Measurements from ENCODE around the gene ZNF91. TPM values are rescaled to one million over a fixed set of nuclear protein-coding genes. Genes with fewer than 3 reads are reported as not detected.

ZNF91 gene
- polyA plus RNA-seq, 1 donor (not counting 4 experiments of a cell fraction or from before 2014, with no cell fraction given) = 14.1 TPM

DNA sequence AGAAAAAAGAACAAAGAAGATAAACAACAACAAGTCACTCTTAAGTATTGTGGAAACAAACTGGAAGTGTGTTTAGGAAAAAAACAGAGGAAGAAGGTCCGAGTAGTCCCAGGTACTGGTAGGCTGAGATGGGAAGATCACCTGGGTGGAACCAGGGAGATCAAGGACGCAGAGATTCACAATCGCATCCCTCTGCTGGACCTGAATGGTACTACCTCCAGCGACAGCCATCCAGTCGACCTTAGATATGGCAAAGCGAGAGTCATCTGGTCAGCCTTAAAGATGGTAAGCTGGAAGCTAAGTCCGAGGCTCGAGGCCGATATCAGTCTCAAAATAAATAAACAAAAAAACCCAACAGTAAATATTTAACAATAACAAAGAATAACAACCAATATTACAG, 44.9 kb upstream of the ZNF91 start:
- no peaks in the 10 kb centered on the region for H3K9me3 ChIP-seq (ENCODE audit: control insufficient read depth, low read depth, low read length)
- no peak overlapping the region for H3K27ac ChIP-seq (ENCODE audit: control insufficient read depth, insufficient read depth, low read length)
- no peak overlapping the region for H2AFZ ChIP-seq (ENCODE audit: control insufficient read depth, low read length)
- H3K79me2 ChIP-seq (ENCODE audit: control insufficient read depth, insufficient read depth, low read length) = no peaks in the 10 kb centered on the region
- H3K4me3 ChIP-seq (ENCODE audit: control insufficient read depth in 2 of 3, extremely low read depth in 1 of 3, insufficient read depth in 2 of 3, low read depth in 1 of 3, low read length in 3 of 3) = no peak overlapping the region
- no peaks in the 10 kb centered on the region for H3K4me1 ChIP-seq (ENCODE audit: control insufficient read depth, extremely low read depth, insufficient read depth, low read length)
- H3K4me2 ChIP-seq (ENCODE audit: control insufficient read depth, extremely low read depth, insufficient read depth, low read depth, low read length) = no peak overlapping the region
- H3K27me3 ChIP-seq (ENCODE audit: control insufficient read depth, extremely low read depth, insufficient read depth, low read length) = no peaks in the 10 kb centered on the region
- DNase-seq (ENCODE audit: low read depth, low spot score) (no peak), FAIRE-seq (no peak)
- no peaks in the 10 kb centered on the region for H3K9me1 ChIP-seq (ENCODE audit: control insufficient read depth, extremely low read depth, insufficient read depth, low read length)
- H4K20me1 ChIP-seq (ENCODE audit: control insufficient read depth, extremely low read depth, insufficient read depth, low read length) = no peaks in the 10 kb centered on the region
- no peaks in the 10 kb centered on the region for H3K36me3 ChIP-seq (ENCODE audit: control insufficient read depth in 2 of 2, extremely low read depth in 1 of 2, insufficient read depth in 2 of 2, low read length in 2 of 2)
- H3K9ac ChIP-seq (ENCODE audit: control insufficient read depth, extremely low read depth, insufficient read depth, low read length) = no peak overlapping the region
- dilution Hi-C loops (cut with MboI; ENCODE audit: extremely low pct_ligation_motif_present, low sequenced_read_pairs) = no loop called here
- TF ChIP-seq CTCF (optimal IDR thresholded peaks at IDR 0.05 in 1 of 3, IDR thresholded peaks at IDR 0.05 in 1 of 3, conservative IDR thresholded peaks at IDR 0.05 in 1 of 3; ENCODE audit: extremely low read depth in 1 of 3, insufficient read depth in 2 of 3, low read length in 3 of 3) (peak in 1 of 3 experiments; percentile 25), EZH2 (IDR thresholded peaks at IDR 0.05; ENCODE audit: low read length) (no peak)

- no peak overlapping the region for H3K27ac ChIP-seq (ENCODE audit: control insufficient read depth, insufficient read depth, low read length)
- H3K9me3 ChIP-seq (ENCODE audit: control insufficient read depth, low read depth, low read length) = no peaks in the 10 kb centered on the region
- no peak for TF ChIP-seq EZH2 (IDR thresholded peaks at IDR 0.05; ENCODE audit: low read length)
- TF ChIP-seq CTCF (optimal IDR thresholded peaks at IDR 0.05 in 1 of 3, IDR thresholded peaks at IDR 0.05 in 1 of 3, conservative IDR thresholded peaks at IDR 0.05 in 1 of 3; ENCODE audit: extremely low read depth in 1 of 3, insufficient read depth in 2 of 3, low read length in 3 of 3) = peak in 2 of 3 experiments; percentile 9 to 34
- no peaks in the 10 kb centered on the region for H3K27me3 ChIP-seq (ENCODE audit: control insufficient read depth, extremely low read depth, insufficient read depth, low read length)
- dilution Hi-C loops (cut with MboI; ENCODE audit: extremely low pct_ligation_motif_present, low sequenced_read_pairs) = no loop called here
- no peaks in the 10 kb centered on the region for H3K4me1 ChIP-seq (ENCODE audit: control insufficient read depth, extremely low read depth, insufficient read depth, low read length)
- no peak overlapping the region for H3K4me2 ChIP-seq (ENCODE audit: control insufficient read depth, extremely low read depth, insufficient read depth, low read depth, low read length)
- FAIRE-seq = no peak
- H4K20me1 ChIP-seq (ENCODE audit: control insufficient read depth, extremely low read depth, insufficient read depth, low read length) = no peaks in the 10 kb centered on the region
- no peak overlapping the region for H2AFZ ChIP-seq (ENCODE audit: control insufficient read depth, low read length)
- no peaks in the 10 kb centered on the region for H3K79me2 ChIP-seq (ENCODE audit: control insufficient read depth, insufficient read depth, low read length)
- no peaks in the 10 kb centered on the region for H3K9me1 ChIP-seq (ENCODE audit: control insufficient read depth, extremely low read depth, insufficient read depth, low read length)
- no peak overlapping the region for H3K4me3 ChIP-seq (ENCODE audit: control insufficient read depth in 2 of 3, extremely low read depth in 1 of 3, insufficient read depth in 2 of 3, low read depth in 1 of 3, low read length in 3 of 3)
- H3K36me3 ChIP-seq (ENCODE audit: control insufficient read depth in 2 of 2, extremely low read depth in 1 of 2, insufficient read depth in 2 of 2, low read length in 2 of 2) = no peaks in the 10 kb centered on the region
- DNase-seq (ENCODE audit: low read depth, low spot score) = no peak
- H3K9ac ChIP-seq (ENCODE audit: control insufficient read depth, extremely low read depth, insufficient read depth, low read length) = no peak overlapping the region
Measured at GRCh38 chr19:23439623-23440022, 44.4 kb upstream of the ZNF91 start.
